Astrocyte (in vitro differentiated cells and primary cell): ENCODE data around the gene MAST3. TPM values are rescaled to one million over a fixed set of nuclear protein-coding genes. Genes with fewer than 3 reads are reported as not detected.

Experiments
- DNase-seq: peaks from one replicate; pipeline ENCODE4 v3.0.0-alpha.2; 2010; ENCODE audit warnings: low read depth
- FAIRE-seq: peaks from 2 replicates; lab custom pipeline; 2011; peaks lifted over from hg19 to GRCh38; lab: Jason Lieb, UNC
- H2AFZ ChIP-seq: 2 replicates; pipeline ENCODE4 v1.6.0; 2012; ENCODE audit warnings: low read depth, low read length, inconsistent platforms
- H3K27ac ChIP-seq: 2 replicates; pipeline ENCODE4 v1.5.1; 2011; ENCODE audit warnings: low read depth, low read length, inconsistent platforms
- H3K27me3 ChIP-seq: 2 replicates; pipeline ENCODE4 v1.6.0; 2011; ENCODE audit warnings: low read length, inconsistent platforms; ENCODE audit not compliant: insufficient read depth
- H3K36me3 ChIP-seq: 2 replicates; pipeline ENCODE4 v1.5.1; 2011; ENCODE audit warnings: low read length, inconsistent platforms; ENCODE audit not compliant: insufficient read depth
- H3K4me1 ChIP-seq: 2 replicates; pipeline ENCODE4 v1.5.1; 2011; ENCODE audit warnings: low read length, inconsistent platforms; ENCODE audit not compliant: insufficient read depth
- H3K4me2 ChIP-seq: 2 replicates; pipeline ENCODE4 v1.6.0; 2012; ENCODE audit warnings: low read length, inconsistent platforms
- H3K4me3 ChIP-seq: 2 replicates; pipeline ENCODE4 v1.5.1; 2011; ENCODE audit warnings: low read depth, mild to moderate bottlenecking, low read length, inconsistent platforms; ENCODE audit not compliant: insufficient read depth
- H3K79me2 ChIP-seq: 2 replicates; pipeline ENCODE4 v1.6.0; 2012; ENCODE audit warnings: mild to moderate bottlenecking, low read length, inconsistent platforms; ENCODE audit not compliant: insufficient read depth
- H3K9ac ChIP-seq: 2 replicates; pipeline ENCODE4 v1.6.0; 2012; ENCODE audit warnings: mild to moderate bottlenecking, low read length, inconsistent platforms
- H3K9me3 ChIP-seq: 2 replicates; pipeline ENCODE4 v1.5.1; 2012; ENCODE audit warnings: low read depth, mild to moderate bottlenecking, low read length, inconsistent platforms; ENCODE audit not compliant: insufficient read depth
- H4K20me1 ChIP-seq: 2 replicates; pipeline ENCODE4 v1.6.0; 2012; ENCODE audit warnings: low read length, inconsistent platforms; ENCODE audit not compliant: insufficient read depth
- H3K27ac Mint-ChIP-seq: one replicate; pipeline ENCODE4 v1.8.0; 2021; ENCODE audit warnings: mild to moderate bottlenecking, mixed read lengths; ENCODE audit not compliant: unreplicated experiment
- H3K27me3 Mint-ChIP-seq: one replicate; pipeline ENCODE4 v1.8.0; 2021; ENCODE audit warnings: low read depth, mixed read lengths; ENCODE audit not compliant: unreplicated experiment
- H3K36me3 Mint-ChIP-seq: one replicate; pipeline ENCODE4 v1.8.0; 2021; ENCODE audit warnings: low read depth, mixed read lengths; ENCODE audit not compliant: unreplicated experiment
- H3K4me1 Mint-ChIP-seq: one replicate; pipeline ENCODE4 v1.8.0; 2021; ENCODE audit warnings: low read depth, mixed read lengths; ENCODE audit not compliant: unreplicated experiment
- H3K4me3 Mint-ChIP-seq: one replicate; pipeline ENCODE4 v1.8.0; 2021; ENCODE audit warnings: mild to moderate bottlenecking, moderate library complexity, mixed read lengths; ENCODE audit not compliant: unreplicated experiment
- H3K9me3 Mint-ChIP-seq: one replicate; pipeline ENCODE4 v1.8.0; 2021; ENCODE audit warnings: mild to moderate bottlenecking, mixed read lengths; ENCODE audit not compliant: unreplicated experiment
- EZH2 ChIP-seq: IDR thresholded peaks from 2 replicates; pipeline ENCODE4 v1.6.1; 2012; ENCODE audit warnings: mild to moderate bottlenecking, low read length, inconsistent platforms; ENCODE audit not compliant: insufficient read depth
- total RNA-seq: library from RNA; stranded (reverse); gene quantifications from 2 replicates; pipeline ENCODE4 v1.2.1, GENCODE V29; 2021
- TF ChIP-seq, protein P1 (sequence below): IDR thresholded peaks from 2 replicates; pipeline ENCODE4 v1.5.1; 2011; ENCODE audit warnings: low read depth, mild to moderate bottlenecking, inconsistent platforms, low read length, moderate library complexity; ENCODE audit not compliant: insufficient read depth

Gene MAST3
- total RNA-seq, 1 donor from 2014 or later: 5.5 TPM

DNA sequence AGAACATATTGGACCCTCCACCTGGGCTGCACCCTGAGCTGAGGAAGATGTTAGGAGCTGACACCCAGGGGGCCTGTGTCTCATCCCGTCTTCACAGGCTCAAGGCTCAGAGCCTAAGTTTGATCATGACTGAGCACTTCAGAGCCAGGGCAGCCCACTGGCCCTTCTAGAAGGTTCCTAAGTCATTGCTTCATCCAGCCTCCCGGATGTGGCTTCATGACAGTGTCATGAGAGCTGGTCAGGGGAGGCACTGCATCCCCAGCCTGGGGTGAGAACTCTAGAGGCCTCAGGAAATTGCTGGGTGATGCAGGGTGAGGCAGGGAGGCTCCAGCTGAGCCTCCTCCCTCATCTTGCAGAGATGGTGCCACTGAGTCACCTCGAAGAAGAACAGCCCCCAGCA lies 30.5 kb downstream of the MAST3 start:
- H3K4me3 ChIP-seq: no peak overlapping the region
- H3K4me1 ChIP-seq: no peaks in the 10 kb centered on the region
- H3K27ac ChIP-seq: no peak overlapping the region
- Mint-ChIP-seq H3K36me3 (peaks cover 22% of the 10 kb centered on the region), H3K4me3 (no peak overlapping the region), H3K27ac (no peak overlapping the region), H3K9me3 (peaks cover 5% of the 10 kb centered on the region), H3K27me3 (no peaks in the 10 kb centered on the region), H3K4me1 (no peaks in the 10 kb centered on the region)
- H2AFZ ChIP-seq: no peak overlapping the region
- no peaks in the 10 kb centered on the region for H3K36me3 ChIP-seq
- no peaks in the 10 kb centered on the region for H4K20me1 ChIP-seq
- no peak overlapping the region for H3K4me2 ChIP-seq
- H3K9me3 ChIP-seq: no peaks in the 10 kb centered on the region
- FAIRE-seq (no peak), DNase-seq (no peak)
- no peak overlapping the region for H3K9ac ChIP-seq
- H3K27me3 ChIP-seq: no peaks in the 10 kb centered on the region
- no peaks in the 10 kb centered on the region for H3K79me2 ChIP-seq
- TF ChIP-seq, protein P1, sequence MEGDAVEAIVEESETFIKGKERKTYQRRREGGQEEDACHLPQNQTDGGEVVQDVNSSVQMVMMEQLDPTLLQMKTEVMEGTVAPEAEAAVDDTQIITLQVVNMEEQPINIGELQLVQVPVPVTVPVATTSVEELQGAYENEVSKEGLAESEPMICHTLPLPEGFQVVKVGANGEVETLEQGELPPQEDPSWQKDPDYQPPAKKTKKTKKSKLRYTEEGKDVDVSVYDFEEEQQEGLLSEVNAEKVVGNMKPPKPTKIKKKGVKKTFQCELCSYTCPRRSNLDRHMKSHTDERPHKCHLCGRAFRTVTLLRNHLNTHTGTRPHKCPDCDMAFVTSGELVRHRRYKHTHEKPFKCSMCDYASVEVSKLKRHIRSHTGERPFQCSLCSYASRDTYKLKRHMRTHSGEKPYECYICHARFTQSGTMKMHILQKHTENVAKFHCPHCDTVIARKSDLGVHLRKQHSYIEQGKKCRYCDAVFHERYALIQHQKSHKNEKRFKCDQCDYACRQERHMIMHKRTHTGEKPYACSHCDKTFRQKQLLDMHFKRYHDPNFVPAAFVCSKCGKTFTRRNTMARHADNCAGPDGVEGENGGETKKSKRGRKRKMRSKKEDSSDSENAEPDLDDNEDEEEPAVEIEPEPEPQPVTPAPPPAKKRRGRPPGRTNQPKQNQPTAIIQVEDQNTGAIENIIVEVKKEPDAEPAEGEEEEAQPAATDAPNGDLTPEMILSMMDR: no peak
- no peak for TF ChIP-seq EZH2

DNA sequence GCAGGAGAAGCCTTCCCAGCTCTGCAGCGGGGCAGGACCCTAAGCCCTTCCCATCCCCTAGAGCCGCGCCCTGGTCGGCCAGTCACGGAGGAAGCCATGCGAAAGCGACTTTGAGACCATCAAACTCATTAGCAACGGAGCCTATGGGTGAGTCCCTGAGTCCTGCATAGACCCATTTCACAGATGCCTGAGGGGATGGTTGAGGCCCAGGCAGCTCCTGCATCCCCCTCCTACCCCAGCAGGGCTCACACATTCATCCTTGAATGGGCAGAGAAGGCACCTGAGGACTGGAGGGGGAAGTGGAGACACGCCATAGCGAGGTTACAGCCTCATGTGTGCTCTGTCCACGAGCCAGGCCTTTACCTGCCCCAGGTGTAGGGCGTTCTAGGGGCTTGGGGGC lies 31.2 kb downstream of the MAST3 start:
- Histone ChIP-seq H2AFZ (no peak overlapping the region), H3K36me3 (no peaks in the 10 kb centered on the region), H4K20me1 (no peaks in the 10 kb centered on the region), H3K27ac (no peak overlapping the region), H3K9ac (no peak overlapping the region), H3K27me3 (no peaks in the 10 kb centered on the region), H3K4me1 (no peaks in the 10 kb centered on the region), H3K4me2 (no peak overlapping the region), H3K4me3 (no peak overlapping the region), H3K9me3 (no peaks in the 10 kb centered on the region), H3K79me2 (no peaks in the 10 kb centered on the region)
- Mint-ChIP-seq H3K36me3 (peaks cover 17% of the 10 kb centered on the region), H3K4me3 (no peak overlapping the region), H3K27me3 (no peaks in the 10 kb centered on the region), H3K27ac (no peak overlapping the region), H3K4me1 (no peaks in the 10 kb centered on the region), H3K9me3 (peaks cover 5% of the 10 kb centered on the region)
- FAIRE-seq: no peak
- TF ChIP-seq, protein P1: no peak
- TF ChIP-seq EZH2: no peak
- no peak for DNase-seq

DNA sequence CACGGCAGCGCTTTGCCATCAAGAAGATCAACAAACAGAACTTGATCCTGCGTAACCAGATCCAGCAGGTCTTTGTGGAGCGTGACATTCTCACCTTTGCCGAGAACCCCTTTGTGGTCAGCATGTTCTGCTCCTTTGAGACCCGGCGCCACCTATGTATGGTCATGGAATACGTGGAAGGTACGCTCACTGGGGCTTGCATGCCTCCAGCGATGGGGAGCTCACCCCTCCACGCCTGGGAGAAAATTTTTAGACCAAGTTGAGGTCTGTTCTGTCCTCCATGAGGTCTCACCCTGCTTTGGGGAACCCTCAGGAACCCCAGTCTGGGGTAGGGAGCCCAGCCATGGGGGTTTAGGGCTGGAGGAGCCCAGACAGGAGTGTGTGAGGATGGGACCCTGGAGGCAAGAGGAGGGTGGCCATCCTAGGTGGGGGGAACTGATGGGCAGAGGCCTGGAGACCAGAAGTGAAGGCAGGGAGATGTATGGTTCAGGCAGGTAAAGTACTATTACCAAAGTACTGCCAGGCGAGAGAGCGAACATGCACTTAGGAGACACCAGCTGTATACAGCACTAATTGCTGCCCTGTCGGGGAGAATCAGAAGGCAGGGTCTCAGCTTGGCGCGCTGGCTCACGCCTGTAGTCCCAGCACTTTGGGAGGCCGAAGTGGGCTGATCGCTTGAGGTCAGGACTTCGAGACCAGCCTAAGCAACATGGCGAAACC lies 33.1 kb downstream of the MAST3 start:
- H3K27ac ChIP-seq: no peak overlapping the region
- H3K27me3 ChIP-seq: no peaks in the 10 kb centered on the region
- no peaks in the 10 kb centered on the region for H3K9me3 ChIP-seq
- H2AFZ ChIP-seq: no peak overlapping the region
- H4K20me1 ChIP-seq: no peaks in the 10 kb centered on the region
- Mint-ChIP-seq H3K4me1 (no peaks in the 10 kb centered on the region), H3K4me3 (no peak overlapping the region), H3K27ac (no peak overlapping the region), H3K9me3 (peaks cover 5% of the 10 kb centered on the region), H3K27me3 (peaks cover 2% of the 10 kb centered on the region), H3K36me3 (peaks cover 19% of the 10 kb centered on the region)
- no peaks in the 10 kb centered on the region for H3K4me1 ChIP-seq
- H3K4me3 ChIP-seq: no peak overlapping the region
- TF ChIP-seq EZH2: no peak
- TF ChIP-seq, protein P1: no peak
- FAIRE-seq: no peak
- no peak overlapping the region for H3K9ac ChIP-seq
- no peaks in the 10 kb centered on the region for H3K79me2 ChIP-seq
- DNase-seq: no peak
- H3K4me2 ChIP-seq: no peak overlapping the region
- H3K36me3 ChIP-seq: no peaks in the 10 kb centered on the region
